Kidney (tissue), 14 donors: ENCODE data around the gene KCNH5. TPM values are rescaled to one million over a fixed set of nuclear protein-coding genes. Genes with fewer than 3 reads are reported as not detected.
"Not testable (repeated sequence)": the region's sequence is repeated elsewhere in the genome, so short reads cannot be mapped to it uniquely, and the experiment has no call there.

Experiments
- DNase-seq, 5 donors: peaks; one replicate each; pipeline ENCODE4 v3.0.0-alpha.2; 2013 to 2020
- FAIRE-seq: peaks from 2 replicates; lab custom pipeline; 2012; peaks lifted over from hg19 to GRCh38; lab: Jason Lieb, UNC
- H3K27ac ChIP-seq, 2 donors: one replicate each; pipeline ENCODE4 v1.7.0; 2013; ENCODE audit warnings: low read depth in 2 of 2, low read length in 2 of 2, inconsistent platforms in 1 of 2
- H3K27me3 ChIP-seq: one replicate; pipeline ENCODE4 v1.7.1; 2013; ENCODE audit warnings: low read length, inconsistent platforms; ENCODE audit not compliant: control insufficient read depth, insufficient read depth
- H3K36me3 ChIP-seq, 3 donors: one replicate each; pipeline versions ENCODE4 v1.7.0 to v1.7.1; 2013; ENCODE audit warnings: low read length in 3 of 3, control low read depth in 1 of 3, inconsistent platforms in 1 of 3; ENCODE audit not compliant: insufficient read depth in 3 of 3, control insufficient read depth in 2 of 3
- H3K4me1 ChIP-seq, 3 donors: one replicate each; pipeline versions ENCODE4 v1.7.0 to v1.7.1; 2013; ENCODE audit warnings: low read length in 3 of 3, inconsistent platforms in 1 of 3, low read depth in 1 of 3; ENCODE audit not compliant: control insufficient read depth in 2 of 3, insufficient read depth in 2 of 3
- H3K4me3 ChIP-seq, 3 donors: one replicate each; pipeline versions ENCODE4 v1.7.0 to v1.8.1; 2013; ENCODE audit warnings: low read length in 3 of 3, control low read depth in 1 of 3, inconsistent platforms in 1 of 3
- H3K9ac ChIP-seq, 3 donors: one replicate each; pipeline versions ENCODE4 v1.7.0 to v1.7.1; 2013; ENCODE audit warnings: low read length in 3 of 3, control low read depth in 1 of 3, inconsistent platforms in 1 of 3
- H3K9me3 ChIP-seq, 3 donors: one replicate each; pipeline versions ENCODE4 v1.7.0 to v1.7.1; 2013; ENCODE audit warnings: low read length in 3 of 3, control low read depth in 1 of 3, inconsistent platforms in 1 of 3; ENCODE audit not compliant: control insufficient read depth in 2 of 3, insufficient read depth in 1 of 3
- CTCF ChIP-seq: IDR thresholded peaks from 3 replicates; pipeline ENCODE4 v1.5.1; 2012; ENCODE audit warnings: mild to moderate bottlenecking, moderate library complexity, borderline replicate concordance; ENCODE audit not compliant: insufficient read depth; ENCODE audit errors: extremely low read depth
- intact Hi-C: fragments of 100-400 bp; cut with DNase I; formaldehyde crosslinking; loops from one replicate; pipeline ENCODE4 v1.11.1; 2022
- polyA plus RNA-seq: library from polyadenylated mRNA; stranded (reverse); fragments of 350-450 nt; fragmentation: Illumina TruSeq; extraction: RNeasy Lipid Tissue Mini Kit (QIAGEN cat#74804); gene quantifications from one replicate; pipeline ENCODE4 v1.2.3, GENCODE V29; 2014; ENCODE audit warnings: low read depth, low replicate concordance; ENCODE audit not compliant: insufficient read depth
- total RNA-seq: library from RNA; stranded (reverse); fragmentation: NEBNext Ultra II Directional; extraction: Animal tissue kit (Norgen Biotek cat#: 25700); gene quantifications from one replicate; pipeline ENCODE4 v1.2.1, GENCODE V29; 2021
- donor health status: control.
- donor health status: control.
- donor health status: control.
- donor health status: control.
- donor health status: control.
- donor health status: DM: yes; HTN: yes; CAD: no.
- donor health status: Normal renal cell carcinoma (clear cell type).

KCNH5 gene
- total and polyA plus RNA-seq, 2 donors from 2014 or later: not detected

- DNase-seq (no peak), FAIRE-seq (no peak)
- no peak overlapping the region for H3K27ac ChIP-seq
- no peak overlapping the region for H3K9ac ChIP-seq
- no peaks in the 10 kb centered on the region for H3K27me3 ChIP-seq
- no peaks in the 10 kb centered on the region for H3K36me3 ChIP-seq
- no peaks in the 10 kb centered on the region for H3K4me1 ChIP-seq
- TF ChIP-seq CTCF: no peak
- no peak overlapping the region for H3K4me3 ChIP-seq
- intact Hi-C loops: no loop called here
- H3K9me3 ChIP-seq: peaks cover 0 to 3% (median 0%) of the 10 kb centered on the region in 3 donors
Measured at GRCh38 chr14:62792578-62792977, 252.7 kb downstream of the KCNH5 start.

GRCh38 chr14:62781328-62781727 lies 263.9 kb downstream of the KCNH5 start:
- H3K9me3 ChIP-seq, H3K36me3 ChIP-seq, H3K4me1 ChIP-seq, H3K27me3 ChIP-seq, H3K27ac ChIP-seq, intact Hi-C loops, FAIRE-seq, H3K9ac ChIP-seq, DNase-seq, H3K4me3 ChIP-seq: not testable (repeated sequence)

- FAIRE-seq: no peak
- Histone ChIP-seq H3K9me3 (no peaks in the 10 kb centered on the region), H3K36me3 (no peaks in the 10 kb centered on the region), H3K9ac (no peak overlapping the region), H3K27ac (no peak overlapping the region), H3K4me1 (no peaks in the 10 kb centered on the region), H3K4me3 (no peak overlapping the region), H3K27me3 (no peaks in the 10 kb centered on the region)
- intact Hi-C loops: no loop called here
- DNase-seq: no peak
- TF ChIP-seq CTCF: no peak
Measured at GRCh38 chr14:62778852-62779251, 266.4 kb downstream of the KCNH5 start.

- intact Hi-C loops: no loop called here
- Histone ChIP-seq H3K36me3 (no peaks in the 10 kb centered on the region), H3K9ac (no peak overlapping the region), H3K27me3 (no peaks in the 10 kb centered on the region), H3K4me3 (no peak overlapping the region), H3K4me1 (no peaks in the 10 kb centered on the region), H3K27ac (no peak overlapping the region), H3K9me3 (no peaks in the 10 kb centered on the region)
- TF ChIP-seq CTCF: no peak
- DNase-seq (no peak), FAIRE-seq (no peak)
Measured at GRCh38 chr14:62778310-62778709, 266.9 kb downstream of the KCNH5 start.
